Skeletal muscle cell (primary cell): ENCODE results near the gene WDHD1.
"Not testable (repeated sequence)": the region's sequence is repeated elsewhere in the genome, so short reads cannot be mapped to it uniquely, and the experiment has no call there.

ENCODE experiments used
- DNase-seq: peaks from one replicate; pipeline ENCODE4 v3.0.0-alpha.2; 2010; ENCODE audit warnings: low read depth
- H3K4me3 ChIP-seq: 2 replicates; pipeline ENCODE4 v1.5.1; 2011; ENCODE audit warnings: low read depth, mild to moderate bottlenecking, control low read depth, low read length, moderate library complexity

The WDHD1 gene

GRCh38 chr14:54974788-54975414 lies 52.0 kb downstream of the WDHD1 start:
- DNase-seq = no peak
- H3K4me3 ChIP-seq = no peak overlapping the region

DNA sequence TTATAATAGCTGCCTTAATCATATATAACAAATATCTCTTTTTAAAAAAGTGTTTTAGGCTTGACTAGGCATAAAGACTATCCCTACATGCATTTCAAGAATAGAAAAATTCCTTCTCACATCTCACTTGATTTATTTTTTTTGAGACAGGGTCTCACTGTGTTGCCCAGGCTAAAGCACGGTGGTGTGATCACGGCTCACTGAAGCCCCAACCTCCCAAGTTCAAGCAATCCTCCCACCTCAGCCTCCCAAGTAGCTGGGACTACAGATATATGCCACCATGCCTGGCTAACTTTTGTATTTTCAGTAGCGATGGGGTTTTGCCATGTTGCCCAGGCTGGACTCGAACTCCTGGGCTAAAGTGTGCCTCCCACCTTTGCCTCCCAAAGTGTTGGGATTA lies 59.4 kb downstream of the WDHD1 start:
- H3K4me3 ChIP-seq = no peak overlapping the region
- no peak for DNase-seq

DNA sequence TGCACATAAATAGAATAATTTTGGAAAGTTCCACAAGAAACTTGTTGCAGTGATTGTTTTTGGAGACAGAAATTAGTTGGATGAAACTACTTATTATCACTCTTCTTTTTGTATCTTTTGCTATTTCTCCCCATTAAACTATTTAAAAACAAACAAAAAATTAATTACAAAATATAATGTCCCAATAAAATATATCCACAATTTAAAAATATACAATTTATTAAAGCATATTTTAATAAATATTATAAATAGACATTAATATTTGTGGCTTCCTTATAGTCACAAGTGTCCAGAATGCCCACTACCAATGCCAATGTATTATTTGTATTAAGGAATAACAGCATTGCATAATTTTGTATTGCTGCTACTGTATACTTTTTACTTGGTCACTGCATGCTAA lies 71.8 kb downstream of the WDHD1 start:
- no peak for DNase-seq
- no peak overlapping the region for H3K4me3 ChIP-seq

DNA sequence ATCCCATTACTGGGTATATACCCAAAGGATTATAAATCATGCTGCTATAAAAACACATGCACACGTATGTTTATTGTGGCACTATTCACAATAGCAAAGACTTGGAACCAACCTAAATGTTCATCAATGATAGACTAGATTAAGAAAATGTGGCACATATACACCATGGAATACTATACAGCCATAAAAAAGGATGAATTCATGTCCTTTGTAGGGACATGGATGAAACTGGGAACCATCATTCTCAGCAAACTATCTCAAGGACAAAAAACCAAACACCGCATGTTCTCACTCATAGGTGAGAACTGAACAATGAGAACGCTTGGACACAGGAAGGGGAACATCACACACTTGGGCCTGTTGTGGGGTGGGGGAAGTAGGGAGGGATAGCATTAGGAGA lies 73.3 kb downstream of the WDHD1 start:
- not testable (repeated sequence) for H3K4me3 ChIP-seq, DNase-seq

DNA sequence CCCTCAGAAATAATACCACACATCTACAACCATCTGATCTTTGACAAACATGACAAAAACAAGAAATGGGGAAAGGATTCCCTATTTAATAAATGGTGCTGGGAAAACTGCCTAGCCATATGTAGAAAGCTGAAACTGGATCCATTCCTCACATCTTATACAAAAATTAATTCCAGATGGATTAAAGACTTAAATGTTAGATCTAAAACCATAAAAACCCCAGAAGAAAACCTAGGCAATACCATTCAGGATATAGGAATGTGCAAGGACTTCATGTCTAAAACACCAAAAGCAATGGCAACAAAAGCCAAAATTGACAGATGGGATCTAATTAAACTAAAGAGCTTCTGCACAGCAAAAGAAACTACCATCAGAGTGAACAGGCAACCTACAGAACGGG lies 74.1 kb downstream of the WDHD1 start:
- H3K4me3 ChIP-seq, DNase-seq: not testable (repeated sequence)

DNA sequence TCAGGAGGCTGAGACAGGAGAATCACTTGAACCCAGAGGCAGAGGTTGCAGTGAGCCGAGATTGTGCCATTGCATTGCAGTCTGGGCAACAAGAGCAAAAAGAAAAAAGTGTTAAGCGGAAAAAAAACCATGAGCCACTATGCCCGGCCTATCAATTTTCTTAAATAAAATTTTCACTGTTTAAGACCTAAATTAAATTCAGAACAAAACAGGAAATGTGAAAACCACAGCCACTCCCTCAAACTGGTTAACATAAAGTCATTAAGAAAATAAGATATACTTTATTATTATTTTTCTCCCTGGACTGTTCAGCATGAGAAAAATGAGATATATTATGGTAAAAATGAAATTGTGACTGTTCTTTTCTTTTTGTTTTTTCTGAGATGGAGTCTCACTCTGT lies 79.7 kb downstream of the WDHD1 start:
- H3K4me3 ChIP-seq = no peak overlapping the region
- no peak for DNase-seq

GRCh38 chr14:54946500-54946899 lies 80.4 kb downstream of the WDHD1 start:
- no peak for DNase-seq
- H3K4me3 ChIP-seq = no peak overlapping the region

GRCh38 chr14:54944737-54945391 lies 82.0 kb downstream of the WDHD1 start:
- no peak overlapping the region for H3K4me3 ChIP-seq
- DNase-seq = no peak

DNA sequence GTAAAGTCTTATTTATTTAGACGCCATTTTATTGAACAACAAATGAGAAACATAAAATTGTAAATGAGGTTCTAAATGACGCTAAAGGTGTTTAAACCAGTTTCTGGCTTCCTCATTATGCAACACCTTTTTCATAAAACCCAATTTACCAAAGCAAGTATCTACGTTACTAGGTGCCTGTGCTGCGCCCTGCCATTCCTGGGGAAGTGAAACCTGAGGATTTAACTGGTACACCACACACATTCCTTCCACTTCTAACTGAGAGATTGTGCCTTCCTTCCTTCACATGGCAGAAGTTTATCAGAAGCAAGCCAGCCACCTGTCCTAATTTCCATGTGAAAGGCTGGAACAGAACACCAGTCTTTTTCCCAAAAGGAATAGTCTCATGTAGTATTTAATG lies 84.0 kb downstream of the WDHD1 start:
- no peak for DNase-seq
- no peak overlapping the region for H3K4me3 ChIP-seq

- DNase-seq = no peak
- no peak overlapping the region for H3K4me3 ChIP-seq
These were observed 90.1 kb downstream of the WDHD1 start for GRCh38 chr14:54936816-54937215.

- no peak for DNase-seq
These were observed 90.9 kb downstream of the WDHD1 start for GRCh38 chr14:54935958-54936357.

DNA sequence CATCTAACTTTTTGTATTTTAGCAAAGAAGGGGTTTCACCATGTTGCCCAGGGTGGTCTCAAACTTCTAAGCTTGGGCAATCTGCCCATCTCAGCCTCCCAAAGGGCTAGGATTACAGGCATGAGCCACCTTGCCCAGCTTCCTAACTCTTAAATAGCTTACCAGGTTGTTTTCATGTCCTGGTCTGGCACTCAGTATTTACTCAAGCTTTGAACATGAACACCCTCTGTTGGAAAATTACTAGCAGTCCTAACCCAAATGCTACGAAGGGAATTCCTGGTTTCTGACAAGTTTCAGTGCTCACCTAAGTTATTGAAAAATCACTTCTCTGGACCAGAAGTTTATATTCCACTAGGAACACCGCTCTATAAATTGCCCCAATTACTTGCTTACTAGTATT lies 91.8 kb downstream of the WDHD1 start:
- no peak overlapping the region for H3K4me3 ChIP-seq
- DNase-seq = no peak

More at GRCh38 chr14:54935958-54936357, 90.9 kb downstream of the WDHD1 start:
- no peak overlapping the region for H3K4me3 ChIP-seq

GRCh38 chr14:54933006-54933405 lies 93.9 kb downstream of the WDHD1 start:
- H3K4me3 ChIP-seq = no peak overlapping the region

DNA sequence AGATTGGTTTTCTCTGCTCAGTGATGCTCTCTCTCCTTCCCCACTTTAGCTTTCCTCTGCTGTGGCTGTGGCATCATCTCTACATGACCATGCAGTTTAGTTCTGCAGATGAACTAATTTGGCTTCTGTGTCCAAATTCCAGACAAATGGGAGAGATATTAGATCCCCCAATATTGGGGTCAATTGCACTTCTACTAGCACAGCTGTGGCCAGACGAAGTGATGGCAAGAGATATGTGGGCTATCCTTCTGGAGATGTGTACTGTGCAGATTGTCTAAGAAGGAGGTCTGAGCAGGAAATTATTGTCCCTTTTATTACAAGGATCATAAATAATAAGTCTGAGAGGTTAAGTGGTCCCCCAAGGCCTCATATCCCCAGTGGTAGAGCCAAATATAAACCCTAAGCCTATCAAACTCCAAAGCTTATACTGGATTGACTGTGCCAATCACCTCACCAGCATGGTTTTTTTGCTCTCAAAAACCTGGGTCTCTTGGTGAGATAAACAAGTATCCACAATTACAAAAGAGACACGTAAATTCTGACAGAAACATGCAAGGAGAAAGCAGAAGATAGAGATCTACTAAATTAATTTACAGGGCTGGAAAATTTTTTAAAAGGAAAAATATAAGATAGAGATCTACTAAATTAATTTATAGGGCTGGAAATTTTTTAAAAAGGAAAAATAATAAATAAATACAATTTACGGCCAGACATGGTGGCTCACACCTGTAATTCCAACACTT lies 95.1 kb downstream of the WDHD1 start:
- no peak for DNase-seq
- no peak overlapping the region for H3K4me3 ChIP-seq

More at GRCh38 chr14:54933006-54933405, 93.9 kb downstream of the WDHD1 start:
- no peak for DNase-seq

GRCh38 chr14:54931101-54931500 lies 95.8 kb downstream of the WDHD1 start:
- H3K4me3 ChIP-seq = no peak overlapping the region
- no peak for DNase-seq

DNA sequence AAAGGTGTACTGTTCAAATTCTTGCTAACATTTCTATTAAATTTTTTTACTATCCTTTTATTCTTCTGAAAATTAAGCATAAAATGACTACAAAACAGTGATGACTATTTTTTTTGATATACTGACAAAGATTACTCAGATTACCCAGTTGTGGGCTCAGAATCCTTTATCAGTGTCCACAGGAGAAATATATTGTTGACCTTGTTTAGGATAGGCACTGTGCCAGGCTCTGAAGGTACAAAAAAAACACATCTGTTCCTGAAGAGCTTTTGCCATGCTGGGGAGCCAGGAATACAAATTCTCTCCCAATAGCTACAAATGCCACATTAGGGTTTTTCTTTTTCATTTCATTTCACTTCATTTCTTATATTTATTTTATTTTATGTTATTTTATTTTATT lies 97.3 kb downstream of the WDHD1 start:
- H3K4me3 ChIP-seq = no peak overlapping the region

GRCh38 chr14:54928216-54928615 lies 98.7 kb downstream of the WDHD1 start:
- DNase-seq = no peak
- no peak overlapping the region for H3K4me3 ChIP-seq

More for the DNA sequence above, 97.3 kb downstream of the WDHD1 start:
- DNase-seq = no peak

GRCh38 chr14:54927551-54927950 lies 99.3 kb downstream of the WDHD1 start:
- DNase-seq = no peak
- H3K4me3 ChIP-seq = no peak overlapping the region

GRCh38 chr14:54926570-54926969 lies 100.3 kb downstream of the WDHD1 start:
- DNase-seq = not testable (repeated sequence)

DNA sequence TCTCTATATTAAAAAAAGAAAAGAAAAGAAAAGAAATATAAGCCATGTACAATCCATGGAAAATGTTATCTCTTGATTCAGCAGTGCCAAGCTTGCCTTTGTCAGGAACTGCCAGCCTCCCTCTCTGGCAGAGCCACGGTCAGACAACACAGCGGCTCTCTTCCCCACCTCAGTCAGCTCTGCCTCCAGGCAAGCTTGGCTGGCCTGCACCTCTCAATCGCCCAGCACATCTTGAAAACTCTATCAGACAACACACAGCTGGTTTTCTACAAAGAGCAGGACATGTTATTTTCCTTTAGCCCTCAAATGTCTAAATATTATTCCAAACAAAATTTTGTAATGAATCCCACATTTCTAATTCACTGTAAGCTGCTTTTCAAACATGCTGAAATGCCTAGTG lies 104.3 kb downstream of the WDHD1 start:
- DNase-seq = no peak
- no peak overlapping the region for H3K4me3 ChIP-seq

More at GRCh38 chr14:54926570-54926969, 100.3 kb downstream of the WDHD1 start:
- H3K4me3 ChIP-seq = not testable (repeated sequence)

DNA sequence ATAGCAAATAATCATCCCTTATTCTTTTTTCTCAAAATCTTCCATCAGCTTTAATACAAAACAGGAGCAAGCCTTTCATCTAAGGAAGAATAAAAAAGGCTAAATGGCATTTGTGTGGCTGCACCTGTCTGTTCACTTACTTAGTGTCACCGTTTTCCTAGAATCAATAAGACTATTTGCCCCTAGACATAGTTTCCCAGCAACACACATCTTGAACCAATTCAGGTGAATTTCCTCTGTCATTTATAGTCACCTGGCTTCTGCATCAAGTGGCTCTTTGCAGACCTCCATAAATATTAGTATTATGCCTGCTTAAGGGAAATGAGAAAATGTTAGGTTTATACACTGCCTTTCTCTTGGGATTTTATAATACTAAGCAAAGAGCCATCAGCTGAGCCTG lies 106.8 kb downstream of the WDHD1 start:
- DNase-seq = no peak
- H3K4me3 ChIP-seq = no peak overlapping the region
